ENCODE data around the gene SGCE. TPM values are rescaled to one million over a fixed set of nuclear protein-coding genes. Genes with fewer than 3 reads are reported as not detected.

Gene SGCE
- total and polyA plus RNA-seq, 2 donors (not counting 1 experiment from before 2014, with no cell fraction given), result 8.9 to 13.0 TPM

GRCh38 chr7:94643771-94644545 is 12.0 kb downstream of the SGCE start:
- Mint-ChIP-seq H3K27me3 (peaks cover 37% of the 10 kb centered on the region), H3K4me3 (no peak overlapping the region), H3K4me1 (no peaks in the 10 kb centered on the region), H3K27ac (no peak overlapping the region), H3K9me3 (ENCODE audit: insufficient read depth) (no peaks in the 10 kb centered on the region)
- DNase-seq (no peak), ATAC-seq (ENCODE audit: low read depth) (no peak)
- Histone ChIP-seq H3K4me2 (replicated peaks; ENCODE audit: low read depth, low read length, poor library complexity, severe bottlenecking) (no peak overlapping the region), H4K20me1 (ENCODE audit: control insufficient read depth, insufficient read depth, low read length, poor library complexity, severe bottlenecking) (no peaks in the 10 kb centered on the region), H3K27ac (ENCODE audit: low read length in 2 of 2) (no peak overlapping the region), H3K9me3 (ENCODE audit: control extremely low read depth in 1 of 3, control insufficient read depth in 2 of 3, insufficient read depth in 1 of 3, low read length in 2 of 3) (no peaks in the 10 kb centered on the region), H3K4me1 (ENCODE audit: control insufficient read depth in 2 of 2, insufficient read depth in 2 of 2, low read length in 2 of 2) (no peaks in the 10 kb centered on the region), H3K4me3 (ENCODE audit: control extremely low read depth in 1 of 5, extremely low read depth in 1 of 5, insufficient read depth in 1 of 5, low read depth in 2 of 5, low read length in 4 of 5) (no peak overlapping the region), H2AFZ (ENCODE audit: insufficient read depth, low read depth, low read length, poor library complexity, severe bottlenecking) (no peak overlapping the region), H3K36me3 (replicated peaks in 1 of 2; ENCODE audit: control extremely low read depth in 1 of 2, control insufficient read depth in 1 of 2, extremely low read depth in 1 of 2, insufficient read depth in 2 of 2, low read length in 1 of 2) (no peaks in the 10 kb centered on the region), H3K79me2 (ENCODE audit: control insufficient read depth, insufficient read depth, low read length) (peaks cover 13% of the 10 kb centered on the region), H3K27me3 (replicated peaks in 1 of 4; ENCODE audit: control extremely low read depth in 1 of 4, control insufficient read depth in 3 of 4, insufficient read depth in 4 of 4, low read length in 3 of 4) (peaks cover 0 to 9% (median 2%) of the 10 kb centered on the region in 4 experiments), H3K9ac (ENCODE audit: low read length) (no peak overlapping the region)
- no CpG with 5 or more reads among the region's 3 CpGs for WGBS (ENCODE audit: insufficient coverage)
- ChIA-PET CTCF (interaction anchor here (0.5 to 0.8 kb wide), 2 partner anchors 194 to 202 kb away, joined by 3 to 4 read pairs; no protein-coding TSS in a partner anchor), POLR2A (no interaction called here)
- intact Hi-C loops (cut with micrococcal nuclease), result no loop called here
- TF ChIP-seq CTCF (IDR thresholded peaks at IDR 0.05) (no peak), EZH2 (IDR thresholded peaks at IDR 0.05; ENCODE audit: borderline replicate concordance, insufficient read depth, low read depth, low read length, poor library complexity, severe bottlenecking) (no peak)
